Fibroblast of lung (primary cell): Measurements from ENCODE around the gene CNPY2. TPM values are rescaled to one million over a fixed set of nuclear protein-coding genes. Genes with fewer than 3 reads are reported as not detected.

Experiments
- DNase-seq, 2 donors: peaks; one replicate each; pipeline versions ENCODE4 v3.0.0 to v3.0.0-alpha.2; 2010; ENCODE audit warnings: low read depth in 2 of 2
- H2AFZ ChIP-seq: 2 replicates; pipeline ENCODE4 v1.5.1; 2012; ENCODE audit warnings: low read length, control low read depth, inconsistent platforms
- H3K27ac ChIP-seq: 2 replicates; pipeline ENCODE4 v1.5.1; 2011; ENCODE audit warnings: low read length, control low read depth; ENCODE audit not compliant: insufficient read depth
- H3K27me3 ChIP-seq: 2 replicates; pipeline ENCODE4 v1.5.1; 2011; ENCODE audit warnings: mild to moderate bottlenecking, low read length; ENCODE audit not compliant: control insufficient read depth, insufficient read depth
- H3K36me3 ChIP-seq: 2 replicates; pipeline ENCODE4 v1.5.1; 2011; ENCODE audit warnings: low read length; ENCODE audit not compliant: control insufficient read depth, insufficient read depth
- H3K4me1 ChIP-seq: 2 replicates; pipeline ENCODE4 v1.5.1; 2011; ENCODE audit warnings: low read length; ENCODE audit not compliant: control insufficient read depth, insufficient read depth; ENCODE audit errors: extremely low read depth
- H3K4me2 ChIP-seq: 2 replicates; pipeline ENCODE4 v1.5.1; 2011; ENCODE audit warnings: low read length, control low read depth; ENCODE audit not compliant: insufficient read depth; ENCODE audit errors: extremely low read depth
- H3K4me3 ChIP-seq, 4 experiments: fragments of 200-600 bp in 1 of 4; sonication (generic) in 1 of 4; replicated peaks in 1 of 4; 2 replicates each; pipeline ENCODE4 v1.5.1; 2011 to 2016; ENCODE audit warnings: low read length in 4 of 4, low read depth in 3 of 4, mild to moderate bottlenecking in 3 of 4, control low read depth in 2 of 4, inconsistent platforms in 1 of 4, mixed read lengths in 1 of 4; ENCODE audit not compliant: insufficient read depth in 1 of 4; ENCODE audit errors: control extremely low read depth in 1 of 4
- H3K79me2 ChIP-seq: 2 replicates; pipeline ENCODE4 v1.5.1; 2012; ENCODE audit warnings: mild to moderate bottlenecking, low read length, inconsistent platforms; ENCODE audit not compliant: control insufficient read depth, insufficient read depth
- H3K9ac ChIP-seq: 2 replicates; pipeline ENCODE4 v1.5.1; 2011; ENCODE audit warnings: mild to moderate bottlenecking, low read length, control low read depth; ENCODE audit not compliant: insufficient read depth
- H3K9me3 ChIP-seq: 2 replicates; pipeline ENCODE4 v1.5.1; 2012; ENCODE audit warnings: low read depth, low read length; ENCODE audit not compliant: control insufficient read depth, insufficient read depth
- H4K20me1 ChIP-seq: 2 replicates; pipeline ENCODE4 v1.5.1; 2011; ENCODE audit warnings: low read length; ENCODE audit not compliant: control insufficient read depth, insufficient read depth; ENCODE audit errors: extremely low read depth
- CTCF ChIP-seq, 2 donors: IDR thresholded peaks in 1 of 2; conservative IDR thresholded peaks in 1 of 2; 1 replicate in 1 of 2; 2 replicates in 1 of 2; pipeline ENCODE4 v1.5.1; 2011 to 2012; ENCODE audit warnings: low read length in 2 of 2, control low read depth in 1 of 2, inconsistent platforms in 1 of 2, low read depth in 1 of 2, mild to moderate bottlenecking in 1 of 2
- EZH2 ChIP-seq: IDR thresholded peaks from 2 replicates; pipeline ENCODE4 v1.5.1; 2012; ENCODE audit warnings: low read length, control low read depth, mild to moderate bottlenecking; ENCODE audit errors: missing control alignments
- polyA plus RNA-seq, 2 donors: library from polyadenylated mRNA; depleted of rRNA in 1 of 2; stranded (reverse) in 1 of 2; unstranded in 1 of 2; fragments of >200 nt; gene quantifications; 2 replicates each; pipeline ENCODE4 v1.2.1, GENCODE V29; 2011 to 2012; ENCODE audit warnings: missing spikeins in 1 of 2
- total RNA-seq: library from RNA; depleted of rRNA; stranded (reverse); fragments of >200 nt; gene quantifications from 2 replicates; pipeline ENCODE4 v1.2.1, GENCODE V29; 2014

The CNPY2 gene
- total and polyA plus RNA-seq, 2 donors (not counting 1 experiment from before 2014, with no cell fraction given): 48.2 to 124 TPM

- peaks cover 22% of the 10 kb centered on the region for H3K36me3 ChIP-seq
- peaks cover 33% of the 10 kb centered on the region for H3K79me2 ChIP-seq
- H4K20me1 ChIP-seq: no peaks in the 10 kb centered on the region
- H3K4me2 ChIP-seq: peak overlapping the region; percentile 96
- no peak overlapping the region for H2AFZ ChIP-seq
- H3K27ac ChIP-seq: peak overlapping the region; percentile 96
- H3K9me3 ChIP-seq: no peaks in the 10 kb centered on the region
- peaks cover 9% of the 10 kb centered on the region for H3K4me1 ChIP-seq
- peak overlapping the region; percentile 99 to 100 (median 100) for H3K4me3 ChIP-seq
- H3K27me3 ChIP-seq: no peaks in the 10 kb centered on the region
- peak; percentile 85 to 89 for DNase-seq
- no peak for TF ChIP-seq CTCF (conservative IDR thresholded peaks at IDR 0.05 in 1 of 2, IDR thresholded peaks at IDR 0.05 in 1 of 2; ENCODE audit: low read depth in 1 of 2, low read length in 2 of 2)
- no peak for TF ChIP-seq EZH2
- H3K9ac ChIP-seq: peak overlapping the region; percentile 90
Observed at GRCh38 chr12:56358836-56359532, 43.2 kb upstream of the CNPY2 start.

GRCh38 chr12:56351325-56351724 is 35.5 kb upstream of the CNPY2 start:
- no peak overlapping the region for H3K9ac ChIP-seq
- no peak for DNase-seq
- H3K4me2 ChIP-seq: no peak overlapping the region
- H3K79me2 ChIP-seq: peaks cover 4% of the 10 kb centered on the region
- H3K9me3 ChIP-seq: no peaks in the 10 kb centered on the region
- H4K20me1 ChIP-seq: no peaks in the 10 kb centered on the region
- no peak overlapping the region for H3K4me3 ChIP-seq
- H2AFZ ChIP-seq: no peak overlapping the region
- no peaks in the 10 kb centered on the region for H3K27me3 ChIP-seq
- H3K4me1 ChIP-seq: no peaks in the 10 kb centered on the region
- peaks cover 45% of the 10 kb centered on the region for H3K36me3 ChIP-seq
- TF ChIP-seq EZH2 (no peak), CTCF (conservative IDR thresholded peaks at IDR 0.05 in 1 of 2, IDR thresholded peaks at IDR 0.05 in 1 of 2; ENCODE audit: low read depth in 1 of 2, low read length in 2 of 2) (no peak)
- H3K27ac ChIP-seq: no peak overlapping the region

- TF ChIP-seq CTCF (conservative IDR thresholded peaks at IDR 0.05 in 1 of 2, IDR thresholded peaks at IDR 0.05 in 1 of 2; ENCODE audit: low read depth in 1 of 2, low read length in 2 of 2) (no peak), EZH2 (no peak)
- Histone ChIP-seq H3K79me2 (no peaks in the 10 kb centered on the region), H3K9me3 (no peaks in the 10 kb centered on the region), H3K27ac (no peak overlapping the region), H3K4me2 (no peak overlapping the region), H3K4me3 (no peak overlapping the region), H3K36me3 (peaks cover 38% of the 10 kb centered on the region), H3K27me3 (no peaks in the 10 kb centered on the region), H2AFZ (no peak overlapping the region), H3K9ac (no peak overlapping the region), H3K4me1 (no peaks in the 10 kb centered on the region), H4K20me1 (no peaks in the 10 kb centered on the region)
- no peak for DNase-seq
Observed at GRCh38 chr12:56350662-56351061, 34.9 kb upstream of the CNPY2 start.
